Skeletal muscle cell (primary cell): Measurements from ENCODE around the gene ZNF722.
"Not testable (repeated sequence)": the region's sequence is repeated elsewhere in the genome, so short reads cannot be mapped to it uniquely, and the experiment has no call there.

Source experiments
- DNase-seq: peaks from one replicate; pipeline ENCODE4 v3.0.0-alpha.2; 2010; ENCODE audit warnings: low read depth
- H3K4me3 ChIP-seq: 2 replicates; pipeline ENCODE4 v1.5.1; 2011; ENCODE audit warnings: low read depth, mild to moderate bottlenecking, control low read depth, low read length, moderate library complexity

ZNF722 gene

GRCh38 chr7:63998549-63998948 is at the start of gene ZNF722:
Gene ZNF722, plus strand, starts transcription at chr7:63998849. Its CDS starts 113 bp downstream, at chr7:63998962.
- no peak for DNase-seq
- H3K4me3 ChIP-seq, result no peak within 1 kb of the TSS

DNA sequence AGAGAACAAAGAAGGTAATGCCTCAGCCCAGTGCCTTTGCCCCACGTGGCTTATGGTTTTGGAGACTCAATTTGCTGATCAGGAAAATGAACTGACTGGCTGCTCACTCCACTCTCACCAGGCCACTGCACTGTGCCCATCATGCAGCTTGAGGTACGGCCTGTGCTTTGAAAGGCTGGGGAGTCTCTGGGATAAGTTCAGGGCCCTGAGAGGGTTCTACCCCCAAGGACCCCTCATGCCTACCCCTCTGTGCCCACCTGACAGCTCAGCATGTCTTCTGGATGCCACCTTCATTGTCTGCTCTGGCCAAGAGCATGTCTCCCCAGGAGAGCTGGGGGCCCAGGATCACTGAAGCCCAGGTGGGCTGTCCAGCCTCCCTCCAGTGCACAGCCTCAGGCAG is 45.5 kb upstream of the ZNF722 start:
- DNase-seq, result no peak
- no peak overlapping the region for H3K4me3 ChIP-seq

GRCh38 chr7:63968629-63969028 is 30.0 kb upstream of the ZNF722 start:
- H3K4me3 ChIP-seq, result no peak overlapping the region
- no peak for DNase-seq

GRCh38 chr7:64015496-64015895 is 16.8 kb downstream of the ZNF722 start:
- DNase-seq, H3K4me3 ChIP-seq: not testable (repeated sequence)

GRCh38 chr7:64035388-64035787 is 36.7 kb downstream of the ZNF722 start:
- DNase-seq, result no peak
- H3K4me3 ChIP-seq, result no peak overlapping the region

DNA sequence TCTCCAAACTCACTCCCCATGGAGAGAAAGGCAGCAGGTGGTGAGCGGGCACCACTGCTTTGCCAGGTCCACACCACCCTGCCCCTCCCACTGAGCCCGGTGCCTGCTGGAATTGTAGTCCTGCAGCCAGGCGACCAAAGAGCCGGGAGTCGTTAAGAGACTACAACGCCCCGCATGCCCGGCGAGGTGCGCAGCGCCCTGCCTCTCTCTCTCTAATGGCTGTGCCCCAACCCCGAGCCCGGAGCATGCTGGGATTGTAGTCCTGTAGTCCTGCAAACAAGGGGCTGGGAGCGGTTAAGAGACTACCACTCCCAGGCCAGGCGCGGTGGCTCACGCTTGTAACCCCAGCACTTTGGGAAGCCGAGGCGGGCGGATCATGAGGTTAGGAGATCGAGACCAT is 38.4 kb downstream of the ZNF722 start:
- H3K4me3 ChIP-seq, result no peak overlapping the region
- no peak for DNase-seq

- no peak for DNase-seq
- no peak within 1 kb of the TSS for H3K4me3 ChIP-seq
Measured at GRCh38 chr7:64045301-64046040, 46.8 kb downstream of the ZNF722 start, which contains the start of gene ZNF727. Gene ZNF727, plus strand, starts transcription at chr7:64045434. Its CDS starts 188 bp downstream, at chr7:64045622.

DNA sequence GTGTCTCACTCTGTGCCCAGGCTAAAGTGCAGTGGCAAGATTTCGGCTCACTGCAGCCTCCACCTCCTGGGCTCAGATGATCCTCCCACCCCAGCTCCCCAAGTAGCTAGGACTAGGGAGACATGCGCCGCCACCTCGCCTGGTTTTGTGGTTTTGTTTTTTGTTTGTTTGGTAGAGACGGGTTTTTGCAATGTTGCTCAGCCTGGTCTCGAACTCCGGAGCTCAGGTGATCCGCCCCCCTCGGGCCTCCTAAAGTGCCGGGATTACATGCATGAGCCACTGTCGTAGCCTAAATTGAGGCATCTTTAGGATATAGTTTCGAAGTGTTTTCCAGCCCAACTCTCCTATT is 47.4 kb downstream of the ZNF722 start:
- no peak for DNase-seq
- H3K4me3 ChIP-seq, result no peak overlapping the region
